GM18502 (cell line): ENCODE measurements around the gene CCK.
"Not testable (repeated sequence)": the region's sequence is repeated elsewhere in the genome, so short reads cannot be mapped to it uniquely, and the experiment has no call there.

Experiments used
- ATAC-seq: cut with Tn5 transposase; IDR thresholded peaks from one replicate; pipeline ENCODE4 v1.9.1; 2021; ENCODE audit warnings: mild to moderate bottlenecking; ENCODE audit not compliant: unreplicated experiment, poor library complexity

CCK gene, protein sequence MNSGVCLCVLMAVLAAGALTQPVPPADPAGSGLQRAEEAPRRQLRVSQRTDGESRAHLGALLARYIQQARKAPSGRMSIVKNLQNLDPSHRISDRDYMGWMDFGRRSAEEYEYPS

DNA sequence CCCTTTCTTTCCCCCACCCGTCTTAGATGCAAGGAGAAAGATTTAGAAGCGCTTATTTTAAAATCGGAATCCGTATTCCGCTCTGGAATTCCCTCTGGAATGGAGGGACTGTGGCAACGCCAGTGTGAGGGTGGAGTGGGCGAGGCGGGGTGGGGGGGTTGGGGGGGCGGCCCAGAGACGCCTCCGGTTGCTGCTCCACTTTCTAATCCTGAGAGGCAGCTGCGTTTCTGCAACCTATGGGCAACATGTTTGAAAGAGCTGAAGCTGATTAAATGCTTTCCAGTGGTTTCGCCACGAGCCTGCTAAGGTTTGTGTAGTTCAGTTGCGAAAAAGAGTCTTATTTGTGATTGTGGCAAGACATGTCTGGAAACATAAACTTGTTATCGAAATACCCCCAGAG, at the start of gene CCK:
TSS of gene CCK (minus strand) at position 101 of the 400 bp plus-strand sequence. CDS start 2,555 bp downstream, outside the sequence.
- no peak for ATAC-seq

DNA sequence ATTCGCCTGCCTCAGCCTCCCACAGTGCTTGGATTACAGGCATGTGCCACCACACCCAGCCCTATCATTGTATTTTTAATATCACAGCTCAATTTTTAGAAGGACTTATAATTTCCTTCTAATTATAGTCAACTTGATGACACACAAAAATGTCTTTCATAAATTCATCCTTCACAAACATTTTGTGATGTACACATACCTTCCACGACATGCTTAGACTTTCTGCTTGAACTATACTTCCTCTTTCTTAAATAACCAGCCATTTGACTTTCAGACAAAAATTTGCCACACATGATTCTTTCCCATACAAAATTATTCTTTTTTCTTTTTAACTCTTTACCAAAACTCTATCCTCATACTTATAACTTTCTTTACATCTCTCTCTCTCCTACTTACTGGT, 48.4 kb upstream of the CCK start:
- ATAC-seq = no peak

DNA sequence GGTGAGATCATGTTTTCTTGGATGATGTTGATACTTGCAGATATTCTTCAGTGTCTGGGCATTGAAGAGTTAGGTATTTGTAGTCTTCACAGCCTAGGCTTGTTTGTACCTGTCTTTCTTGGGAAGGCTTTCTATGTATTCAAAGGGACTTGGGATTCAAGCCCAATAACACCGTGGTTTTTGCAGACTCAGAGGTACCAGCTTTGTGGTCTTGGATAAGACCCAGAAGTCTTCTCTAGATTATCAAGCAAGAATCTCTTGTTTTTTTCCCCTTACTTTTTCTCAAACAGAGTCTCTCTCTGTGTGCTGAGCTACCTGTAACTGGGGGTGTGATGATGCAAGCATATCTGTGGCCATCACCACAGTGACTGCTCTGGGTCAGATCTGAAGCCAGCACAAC, 42.7 kb upstream of the CCK start:
- ATAC-seq = no peak

DNA sequence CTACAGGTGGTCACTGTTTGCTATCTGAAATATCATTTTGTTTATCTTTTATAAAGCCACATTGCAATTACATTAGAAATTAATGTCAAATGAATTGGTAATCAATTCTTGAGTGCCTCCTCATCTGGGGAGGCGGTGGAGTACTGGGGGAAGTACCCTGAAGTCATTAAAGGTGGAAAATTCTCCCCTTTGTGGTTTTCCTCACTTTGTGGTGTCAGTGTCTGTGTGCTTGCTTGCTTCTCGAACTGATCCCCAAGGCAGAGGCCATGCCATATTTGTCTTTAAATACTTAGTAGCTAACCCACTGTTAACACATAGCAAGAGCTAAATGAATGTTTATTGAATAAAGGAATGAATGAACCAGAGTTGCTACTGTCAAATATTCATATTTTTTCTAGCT, 40.5 kb upstream of the CCK start:
- no peak for ATAC-seq

DNA sequence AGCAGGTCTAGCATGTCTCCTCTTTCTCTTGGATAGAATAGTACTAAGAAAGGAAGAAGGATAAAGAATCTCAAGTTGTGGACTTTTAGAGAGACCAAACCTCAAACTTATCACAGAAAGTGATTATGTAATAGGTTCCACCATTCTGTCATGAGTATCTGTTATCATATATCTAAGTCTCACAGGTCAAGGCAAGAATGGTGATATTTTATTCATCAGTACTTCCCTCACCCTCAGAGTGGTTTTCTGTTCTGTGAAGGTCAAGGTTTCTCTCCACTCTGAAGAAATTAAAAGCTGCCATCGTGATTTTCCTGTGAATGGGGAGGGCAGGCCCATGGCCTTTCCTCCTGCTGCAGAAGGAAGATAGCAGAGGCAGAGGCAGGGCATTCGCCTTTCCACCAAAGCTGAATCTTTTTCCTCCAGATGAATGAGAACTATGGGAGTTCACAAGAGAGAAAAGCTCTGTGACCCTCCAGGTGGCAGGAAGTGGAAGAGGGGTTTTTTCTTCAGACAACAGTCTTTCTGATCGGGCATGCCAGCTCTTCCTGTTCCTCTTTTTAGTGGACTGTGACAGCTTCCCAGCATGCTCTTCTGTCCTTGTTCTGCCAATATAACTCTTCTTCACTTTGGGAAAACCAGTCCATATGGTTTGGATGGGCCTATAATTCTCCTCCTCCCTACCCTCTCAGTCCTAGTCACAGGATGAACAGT, 37.1 kb upstream of the CCK start:
- ATAC-seq = peak; percentile 68

DNA sequence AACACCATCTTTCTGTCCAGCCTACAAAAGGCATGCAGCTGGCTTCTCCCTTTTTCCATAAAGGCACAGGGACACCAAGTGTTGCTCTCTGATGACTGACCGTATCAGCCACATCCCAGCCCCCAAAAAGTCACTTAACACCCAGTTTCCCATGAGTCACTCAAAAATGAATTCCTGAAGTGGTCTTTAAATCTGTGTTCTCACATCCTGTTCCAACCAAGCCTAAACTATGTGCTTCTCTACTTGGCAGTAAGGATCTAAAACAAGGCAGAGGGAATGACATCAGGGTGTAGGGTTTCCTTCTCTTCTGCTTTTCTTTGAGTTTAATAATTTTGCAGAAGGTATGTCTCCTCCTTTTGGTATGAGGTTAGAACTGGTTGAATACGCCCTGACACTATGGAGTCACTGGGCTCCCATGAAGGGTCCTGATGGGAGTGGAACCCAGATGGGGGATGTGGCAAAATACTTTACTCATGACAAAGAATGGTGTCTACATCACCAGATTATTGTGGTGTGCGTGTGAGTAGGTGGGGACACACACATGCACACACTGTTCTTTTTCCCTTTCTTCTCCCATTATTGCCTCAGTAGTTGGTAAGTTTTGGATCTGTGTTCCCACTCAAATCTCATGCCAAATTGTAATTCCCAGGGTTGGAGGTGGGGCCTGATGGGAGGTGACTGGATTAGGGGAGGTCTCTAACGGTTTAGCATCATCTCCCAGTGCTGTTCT, 35.6 kb upstream of the CCK start:
- ATAC-seq = no peak

DNA sequence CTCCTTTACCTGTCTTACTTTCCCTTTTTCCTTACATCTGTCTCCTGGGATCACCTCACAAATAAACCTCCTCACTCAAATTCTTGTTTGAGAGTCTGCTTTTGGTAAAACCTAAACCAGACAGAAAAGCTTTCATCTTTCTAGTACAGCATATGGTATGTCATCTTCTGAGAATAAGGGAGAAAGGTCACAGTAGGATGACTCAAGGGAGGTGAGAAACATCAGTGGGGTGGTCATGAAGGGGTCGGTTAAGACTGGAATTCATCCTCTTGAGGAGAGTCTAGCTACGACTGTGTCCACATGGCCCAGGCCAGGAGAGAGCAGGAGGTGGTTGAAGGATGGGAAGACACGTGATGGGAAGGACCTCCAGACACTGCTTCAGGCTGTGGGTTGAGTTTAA, 34.8 kb upstream of the CCK start:
- no peak for ATAC-seq

DNA sequence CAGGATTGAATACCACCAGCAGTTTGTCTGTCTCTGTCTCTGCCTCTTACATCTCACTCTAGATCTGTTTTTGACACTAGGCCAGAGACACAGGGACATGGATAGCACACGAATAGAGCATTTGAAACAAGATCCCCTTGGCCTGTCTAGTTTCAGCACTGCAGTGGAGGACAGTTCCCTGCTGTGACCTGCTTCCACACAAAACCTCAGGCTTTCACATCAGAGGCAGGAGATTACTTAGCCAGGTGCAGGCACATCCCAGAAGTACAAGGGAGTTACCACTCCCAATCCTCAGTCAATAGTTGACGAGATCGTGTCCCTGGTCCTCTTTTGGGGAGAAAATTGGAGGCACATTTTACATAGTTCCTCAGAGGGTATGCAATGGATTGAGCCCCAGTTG, 34.0 kb upstream of the CCK start:
- no peak for ATAC-seq

DNA sequence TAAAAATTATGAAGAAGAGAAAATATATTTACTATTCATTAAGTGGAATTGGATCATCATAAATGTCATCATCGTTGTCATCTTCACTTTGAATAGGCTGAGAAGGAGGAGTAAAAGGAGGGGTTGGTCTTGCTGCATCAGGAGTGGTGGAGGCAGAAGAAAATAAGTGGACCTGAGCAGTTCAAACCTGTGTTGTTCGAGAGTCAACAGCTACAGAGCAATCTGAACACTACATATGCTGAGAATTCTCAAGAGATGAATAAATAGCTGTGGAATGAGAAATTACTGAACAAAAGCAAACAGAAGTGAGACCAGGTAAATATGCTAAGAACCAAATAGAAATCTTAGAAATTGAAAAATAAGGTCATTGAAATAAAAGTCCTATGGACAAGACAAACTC, 32.3 kb upstream of the CCK start:
- no peak for ATAC-seq

DNA sequence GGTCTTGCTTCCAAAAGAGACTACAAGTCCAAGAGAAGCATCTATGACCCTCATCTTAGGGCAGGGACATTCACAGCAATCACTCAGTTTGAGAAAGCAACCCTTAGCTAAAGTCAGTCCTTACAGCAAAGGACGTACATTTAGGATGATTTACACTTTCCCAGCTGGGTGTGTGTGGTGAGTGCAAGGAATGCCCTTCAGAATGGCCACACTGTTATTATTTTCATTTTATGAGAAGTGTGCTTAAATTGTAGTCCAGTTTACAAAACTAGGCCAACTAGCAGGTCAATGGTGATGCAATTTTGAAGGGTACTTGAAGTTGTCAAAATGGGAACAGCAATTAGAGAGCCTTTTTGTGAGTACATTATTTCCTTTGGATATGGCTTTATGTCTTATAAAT, 26.0 kb upstream of the CCK start:
- no peak for ATAC-seq

DNA sequence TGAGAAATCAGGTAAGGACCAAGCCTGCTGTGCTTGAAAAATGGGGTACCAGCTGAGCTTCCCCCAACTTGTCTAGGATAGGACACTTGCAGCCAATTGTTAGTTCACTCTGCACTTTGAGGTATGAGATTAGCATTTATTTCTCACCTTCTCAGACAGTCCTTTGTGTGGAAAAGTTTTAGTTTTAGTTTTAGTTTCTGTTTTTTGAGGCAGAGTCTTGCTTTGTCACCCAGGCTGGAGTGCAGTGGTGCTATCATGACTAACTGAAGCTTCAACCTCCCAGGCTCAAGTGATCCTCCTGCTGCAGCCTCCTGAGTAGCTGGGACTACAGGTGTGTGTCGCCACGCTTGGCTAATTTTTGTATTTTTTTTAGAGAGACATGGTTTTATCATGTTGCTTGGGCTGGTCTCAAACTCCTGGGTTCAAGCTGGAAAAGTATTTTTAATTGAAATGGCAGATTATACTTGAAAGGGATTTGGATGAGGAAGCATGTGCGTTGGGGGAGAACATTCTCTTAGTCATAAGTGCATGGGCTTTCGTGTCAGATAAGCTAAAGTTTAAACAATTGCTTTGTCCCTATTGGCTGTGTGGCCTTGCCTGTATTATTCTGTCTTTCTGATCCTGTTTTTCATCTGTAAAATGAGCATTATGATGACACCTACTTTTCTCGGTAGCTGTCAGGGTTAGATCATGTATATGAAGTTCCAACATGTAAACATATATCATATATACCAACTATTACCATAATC, 25.2 kb upstream of the CCK start:
- ATAC-seq = no peak

DNA sequence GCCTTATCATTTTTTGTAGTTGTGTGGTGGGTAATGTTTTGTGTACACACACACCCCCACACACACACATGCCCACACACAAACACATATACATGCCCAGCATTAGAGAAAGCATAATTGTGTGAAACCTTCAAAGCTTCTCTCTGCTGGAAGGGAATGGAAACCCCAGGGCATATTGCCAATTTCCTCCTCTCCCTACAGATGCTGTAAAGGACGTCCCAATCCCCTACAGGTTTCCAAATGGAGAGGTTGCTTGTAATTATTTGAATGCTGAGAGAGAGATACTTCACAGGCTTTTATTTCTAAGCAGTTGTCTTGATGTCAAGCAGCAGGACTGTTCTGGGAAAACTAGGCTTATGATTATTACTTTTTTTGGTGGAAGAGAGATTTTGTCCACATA, 23.0 kb upstream of the CCK start:
- no peak for ATAC-seq

DNA sequence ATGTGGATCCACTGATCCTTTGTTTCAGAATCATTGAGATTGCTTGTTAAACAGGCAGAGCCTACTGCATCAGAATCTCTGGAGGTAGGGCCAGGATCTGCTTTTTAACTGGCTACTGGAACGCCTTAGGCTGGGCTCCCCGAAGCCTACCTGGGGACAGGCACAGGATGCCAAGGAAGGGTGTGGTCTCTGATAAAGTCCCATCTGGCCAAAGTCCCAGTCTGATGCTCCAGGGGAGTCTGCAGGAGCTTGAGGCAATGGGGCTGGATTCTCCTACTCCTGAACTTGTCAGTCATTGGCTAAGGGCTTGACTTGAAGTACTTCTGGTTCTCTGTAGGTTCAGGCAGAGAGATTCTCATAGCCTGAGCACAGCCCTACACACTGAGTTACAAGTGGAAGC, 22.4 kb upstream of the CCK start:
- no peak for ATAC-seq

DNA sequence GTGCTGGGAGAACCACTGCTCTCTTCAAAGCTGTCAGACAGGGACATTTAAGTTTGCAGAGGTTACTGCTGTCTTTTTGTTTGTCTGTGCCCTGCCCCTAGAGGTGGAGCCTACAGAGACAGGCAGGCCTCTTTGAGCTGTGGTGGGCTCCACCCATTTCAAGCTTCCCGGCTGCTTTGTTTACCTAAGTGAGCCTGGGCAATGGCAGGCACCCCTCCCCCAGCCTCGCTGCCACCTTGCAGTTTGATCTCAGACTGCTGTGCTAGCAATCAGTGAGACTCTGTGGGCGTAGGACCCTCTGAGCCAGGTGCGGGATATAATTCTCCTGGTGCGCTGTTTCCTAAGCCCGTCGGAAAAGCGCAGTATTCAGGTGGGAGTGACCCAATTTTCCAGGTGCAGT, 21.4 kb upstream of the CCK start:
- not testable (repeated sequence) for ATAC-seq

DNA sequence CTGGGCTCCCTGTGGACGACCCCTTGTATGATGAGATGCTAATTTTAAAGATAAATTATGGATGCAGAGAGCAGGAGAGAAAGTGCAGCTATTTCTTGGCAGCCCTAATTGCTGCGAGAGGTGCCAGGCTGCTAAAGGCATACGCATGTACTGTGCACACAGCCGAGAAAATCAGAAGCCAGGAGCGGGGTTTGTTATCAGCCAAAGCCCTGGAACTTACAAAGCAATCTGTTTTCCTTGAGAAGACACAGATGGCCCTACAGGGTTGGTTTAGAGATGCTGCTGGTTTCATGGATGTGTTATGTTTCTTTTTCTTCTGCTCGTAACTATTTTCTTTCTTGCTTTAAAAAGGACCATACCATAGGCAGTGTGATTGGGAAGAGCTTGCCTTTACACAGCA, 11.7 kb upstream of the CCK start:
- ATAC-seq = no peak

DNA sequence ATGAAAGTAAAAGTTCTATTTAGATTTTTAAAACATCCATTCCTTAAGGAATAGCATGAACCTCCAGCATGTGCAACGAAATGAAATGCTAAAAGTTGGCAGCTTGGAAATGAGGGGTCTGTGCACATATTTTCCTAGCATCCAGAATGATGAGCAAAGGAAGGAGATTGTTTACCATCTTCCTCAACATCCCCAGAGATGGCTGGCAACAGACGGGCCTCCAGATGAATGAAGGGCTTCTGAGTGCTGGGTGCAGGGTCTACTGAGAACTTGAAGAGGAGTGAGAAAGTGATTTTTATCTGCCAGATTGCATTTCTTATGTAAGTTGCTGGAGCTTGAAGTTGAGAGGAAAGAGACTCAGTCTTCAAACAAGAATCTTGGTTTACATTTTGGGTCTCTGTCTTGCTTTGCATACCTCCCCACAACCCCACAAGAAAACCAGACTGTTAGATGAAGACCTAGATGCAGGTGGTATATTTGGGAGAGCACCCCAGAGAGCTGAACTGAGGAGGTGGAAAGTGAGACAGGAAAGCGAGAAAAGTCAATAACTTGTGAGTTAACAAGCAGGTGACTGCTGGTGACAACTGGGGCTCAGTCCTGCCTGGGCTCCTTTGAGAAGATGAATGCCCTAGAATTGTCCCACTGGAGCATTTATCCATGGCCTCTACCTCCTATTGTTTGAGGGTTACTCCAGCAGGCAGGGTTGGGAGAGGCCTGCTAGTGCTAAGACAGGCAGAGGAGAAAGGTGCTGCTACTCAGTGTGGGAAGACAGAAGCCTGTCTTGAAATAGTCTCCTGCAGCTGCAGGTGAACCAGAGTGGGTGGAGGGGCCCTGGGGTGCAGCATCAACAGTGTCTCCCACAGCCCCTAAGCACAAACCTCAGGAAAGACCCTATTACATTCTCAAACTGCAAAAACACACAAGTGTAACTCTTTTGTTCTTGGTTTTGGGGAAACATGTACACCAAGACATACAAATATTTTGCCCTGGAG, 10.5 kb upstream of the CCK start:
- peak; percentile 88 for ATAC-seq

DNA sequence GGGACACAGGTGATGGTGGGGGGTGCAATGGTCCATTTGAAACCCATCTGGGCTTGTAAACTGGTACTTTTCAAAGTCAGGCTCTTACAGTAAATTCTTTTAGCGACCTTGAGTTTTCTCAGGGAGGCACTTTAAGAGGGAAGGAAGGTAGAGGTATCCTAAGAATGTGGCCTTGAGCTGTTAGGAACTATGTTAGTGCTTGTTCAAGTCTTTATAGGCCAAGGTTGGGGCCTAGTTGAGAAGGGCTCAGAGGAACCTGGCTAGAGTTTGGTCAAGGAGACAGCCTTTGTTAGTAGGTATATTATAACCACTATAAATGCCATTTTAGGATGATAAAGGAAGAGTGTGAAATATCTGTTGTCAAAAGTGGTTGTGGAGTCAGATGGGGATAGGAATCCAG, 9.2 kb upstream of the CCK start:
- ATAC-seq = no peak

DNA sequence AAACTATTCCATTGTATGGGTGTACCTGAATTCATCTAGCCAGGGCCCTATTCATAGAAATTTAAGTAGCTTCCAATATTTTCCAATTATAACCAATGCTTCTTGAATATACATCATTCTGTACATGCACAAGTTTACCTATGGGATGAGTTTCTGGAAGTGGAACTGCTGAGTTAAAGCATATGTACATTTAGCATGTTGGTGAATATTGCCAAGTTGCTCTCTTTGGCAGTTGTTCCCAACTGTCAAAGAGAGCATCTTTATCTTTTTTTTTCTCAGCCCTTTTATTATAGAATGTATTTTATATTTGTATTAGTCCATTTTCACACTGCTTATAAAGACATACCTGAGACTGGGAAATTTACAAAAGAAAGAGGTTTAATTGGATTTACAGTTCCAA, 8.3 kb upstream of the CCK start:
- no peak for ATAC-seq

DNA sequence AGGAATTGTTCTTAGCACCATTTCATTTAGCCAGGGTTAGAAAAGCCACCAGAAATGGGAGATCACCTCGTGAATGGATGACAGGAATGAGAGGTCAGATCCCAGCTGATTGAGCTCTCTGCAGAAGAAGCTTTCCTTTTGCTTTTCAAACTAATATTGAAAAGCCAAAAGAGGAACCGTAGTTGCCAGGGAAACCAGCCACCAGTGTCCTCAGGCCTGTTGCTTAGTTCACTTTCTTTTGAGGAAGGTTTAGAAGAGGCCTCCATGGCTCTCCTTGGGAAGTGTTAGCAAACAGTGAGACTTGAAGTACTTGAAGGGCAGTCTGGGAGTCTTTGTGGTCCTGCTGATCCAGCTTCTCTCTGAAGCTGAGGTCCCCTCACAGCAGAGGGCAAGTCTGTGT, 7.4 kb upstream of the CCK start:
- no peak for ATAC-seq

DNA sequence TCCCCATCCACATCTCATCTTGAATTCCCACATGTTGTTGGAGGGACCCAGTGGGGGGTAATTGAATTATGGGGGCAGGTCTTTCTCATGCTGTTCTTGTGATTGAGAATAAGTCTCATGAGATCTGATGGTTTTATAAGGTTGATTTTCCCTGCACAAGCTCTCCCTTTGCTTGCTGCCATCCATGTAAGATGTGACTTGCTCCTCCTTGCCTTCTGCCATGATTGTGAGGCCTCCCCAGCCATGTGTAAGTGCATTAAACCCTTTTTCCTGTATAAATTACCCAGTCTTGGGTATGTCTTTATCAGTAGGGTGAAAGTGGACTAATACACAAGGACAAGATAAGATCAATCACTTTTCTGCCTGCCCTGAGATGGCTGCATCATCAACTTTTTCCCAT, 5.8 kb upstream of the CCK start:
- no peak for ATAC-seq
